HepG2 (cell line): ENCODE measurements around the gene STEAP1B. TPM values are rescaled to one million over a fixed set of nuclear protein-coding genes. Genes with fewer than 3 reads are reported as not detected.
A peak's percentile ranks its signal among the peaks of the same experiment; 100 is the strongest.

Source experiments
- CEBPG ChIP-seq: IDR thresholded peaks from 2 replicates; pipeline ENCODE4 v1.6.1; 2016
- CHD4 ChIP-seq: fragments of 200-600 bp; sonication (generic); IDR thresholded peaks from 2 replicates; pipeline ENCODE4 v1.7.0; 2017; ENCODE audit warnings: mild to moderate bottlenecking, low read length, borderline replicate concordance
- FOXM1 ChIP-seq: sonication (generic); formaldehyde crosslinking; IDR thresholded peaks from 2 replicates; pipeline ENCODE4 v1.5.0; 2020; ENCODE audit warnings: missing genetic modification reagents
- HNRNPL ChIP-seq: fragments of 200-400 bp; formaldehyde crosslinking; IDR thresholded peaks from 2 replicates; pipeline ENCODE4 v1.6.1; 2017; ENCODE audit warnings: mild to moderate bottlenecking, low read depth, low read length
- HOXA3 ChIP-seq: sonication (generic); formaldehyde crosslinking; IDR thresholded peaks from 2 replicates; pipeline ENCODE4 v1.5.0; 2020; ENCODE audit warnings: missing genetic modification reagents
- KMT2B ChIP-seq: IDR thresholded peaks from 2 replicates; pipeline ENCODE4 v1.6.1; 2016; ENCODE audit warnings: missing genetic modification reagents, missing compliant biosample characterization
- MTA1 ChIP-seq: sonication (generic); formaldehyde crosslinking; IDR thresholded peaks from 2 replicates; pipeline ENCODE4 v1.4.0; 2020; ENCODE audit warnings: missing genetic modification reagents, mild to moderate bottlenecking, borderline replicate concordance
- PAWR ChIP-seq: sonication (generic); formaldehyde crosslinking; IDR thresholded peaks from 2 replicates; pipeline ENCODE4 v1.4.0; 2020; ENCODE audit warnings: missing genetic modification reagents, mild to moderate bottlenecking, borderline replicate concordance
- REXO4 ChIP-seq: sonication (generic); formaldehyde crosslinking; IDR thresholded peaks from 2 replicates; pipeline ENCODE4 v1.8.0; 2022; ENCODE audit warnings: missing genetic modification reagents, mild to moderate bottlenecking, borderline replicate concordance
- TBX2 ChIP-seq: sonication (generic); formaldehyde crosslinking; IDR thresholded peaks from 2 replicates; pipeline ENCODE4 v1.5.0; 2020; ENCODE audit warnings: missing genetic modification reagents, mild to moderate bottlenecking, borderline replicate concordance
- TEAD3 ChIP-seq: optimal IDR thresholded peaks from 2 replicates; pipeline ENCODE3; 2016; ENCODE audit warnings: borderline replicate concordance
- ZBTB26 ChIP-seq: IDR thresholded peaks from 2 replicates; pipeline ENCODE4 v1.6.1; 2016; ENCODE audit warnings: missing compliant biosample characterization, missing genetic modification reagents, borderline replicate concordance
- ZBTB44 ChIP-seq: sonication (generic); formaldehyde crosslinking; IDR thresholded peaks from 2 replicates; pipeline ENCODE4 v1.4.0; 2020; ENCODE audit warnings: missing genetic modification reagents
- ZFP1 ChIP-seq: IDR thresholded peaks from 2 replicates; pipeline ENCODE4 v1.6.1; 2016
- ZFP36L2 ChIP-seq: sonication (generic); formaldehyde crosslinking; IDR thresholded peaks from 2 replicates; pipeline ENCODE4 v1.4.0; 2020; ENCODE audit warnings: missing genetic modification reagents
- ZNF160 ChIP-seq: sonication (generic); formaldehyde crosslinking; IDR thresholded peaks from 2 replicates; pipeline ENCODE4 v1.8.0; 2022; ENCODE audit warnings: mild to moderate bottlenecking, inconsistent platforms, missing genetic modification reagents
- ZNF552 ChIP-seq: sonication (generic); formaldehyde crosslinking; IDR thresholded peaks from 2 replicates; pipeline ENCODE4 v1.9.0; 2022; ENCODE audit warnings: missing genetic modification reagents, mild to moderate bottlenecking, borderline replicate concordance
- polyA plus RNA-seq, 8 experiments: library from polyadenylated mRNA; depleted of rRNA in 3 of 8; stranded (reverse) in 7 of 8; unstranded in 1 of 8; fragments of >200 nt; fragmentation: Illumina TruSeq in 4 of 8; extraction: Trizol in 4 of 8; gene quantifications; 2 replicates each; pipeline versions ENCODE4 v1.2.1 to v1.2.3, GENCODE V29; 2011 to 2016; ENCODE audit warnings: low read depth in 4 of 8, missing spikeins in 1 of 8, mixed read lengths in 1 of 8; ENCODE audit not compliant: insufficient read depth in 1 of 8
- total RNA-seq, 5 experiments: library from RNA; depleted of rRNA; stranded (reverse); fragments of >200 nt; fragmentation: Illumina TruSeq; extraction: Trizol; gene quantifications; 2 replicates each; pipeline ENCODE4 v1.2.3, GENCODE V29; 2016; ENCODE audit warnings: low read depth in 1 of 5
- TF ChIP-seq, protein P1 (sequence below): sonication (generic); formaldehyde crosslinking; IDR thresholded peaks from 2 replicates; pipeline ENCODE4 v1.8.0; 2023; ENCODE audit warnings: mild to moderate bottlenecking, missing genetic modification reagents
- TF ChIP-seq, protein P2 (sequence below), 2 experiments: sonication (generic) in 1 of 2; formaldehyde crosslinking in 1 of 2; IDR thresholded peaks; 2 replicates each; pipeline versions ENCODE4 v1.4.0 to v1.6.1; 2018 to 2020; ENCODE audit warnings: missing genetic modification reagents in 2 of 2, borderline replicate concordance in 1 of 2, low read depth in 1 of 2, mild to moderate bottlenecking in 1 of 2, missing biosample characterization in 1 of 2

STEAP1B gene
- total and polyA plus RNA-seq, 2 of the 13 experiments (the other 11 are each of a cell fraction or from before 2014, with no cell fraction given) = not detected

DNA sequence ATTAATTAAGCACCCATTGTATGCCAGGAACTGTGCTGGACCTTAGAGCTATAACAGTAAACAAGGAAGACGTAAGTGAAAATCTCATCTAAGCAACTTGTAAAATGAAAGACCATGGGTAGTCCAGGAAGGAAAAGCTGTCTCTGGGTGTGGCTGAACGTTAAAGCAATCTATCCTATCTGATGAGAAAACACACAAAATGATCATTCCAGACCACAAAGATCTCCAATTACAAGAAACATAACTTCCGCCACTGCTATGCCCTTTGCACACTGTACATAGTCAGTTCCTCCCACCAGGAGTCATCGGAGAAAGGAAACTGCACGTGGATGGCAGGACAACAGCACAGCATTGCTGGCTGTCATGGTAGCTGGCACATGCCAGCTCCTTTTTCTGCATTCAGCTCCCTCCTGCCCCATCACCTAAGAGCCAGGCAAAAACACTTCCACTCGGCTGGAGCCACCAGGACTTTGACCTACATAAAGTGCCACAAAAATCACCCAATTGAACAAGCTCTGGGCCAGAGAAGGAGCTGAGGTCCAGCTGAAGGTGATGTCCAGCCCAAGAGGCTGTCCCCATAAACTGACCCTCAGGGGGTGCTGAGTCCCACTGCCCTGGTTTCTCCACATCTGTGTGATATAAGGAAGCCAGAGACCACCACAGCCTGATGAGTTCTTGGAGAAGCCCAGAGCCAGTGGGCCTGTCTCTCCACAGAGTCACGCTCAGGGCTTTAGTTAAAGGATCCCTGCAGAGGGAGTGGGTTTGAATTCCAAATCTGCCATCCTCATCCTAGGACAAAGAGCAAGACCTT lies 56.4 kb downstream of the STEAP1B start (continued):
- TF ChIP-seq FOXM1 (no peak), ZFP36L2 (CRISPR knock-in tag) (0 out of 2 replicates have a peak, but pooled peaks have one; percentile 58), KMT2B (peak; percentile 21; the same call in 1 of the 2 replicates), TBX2 (CRISPR knock-in tag) (peak; percentile 90), HNRNPL (0 out of 2 replicates have a peak, but pooled peaks have one; percentile 37), ZNF552 (0 out of 2 replicates have a peak, but pooled peaks have one; percentile 47), CHD4 (no peak), CEBPG (CRISPR knock-in tag) (peak; percentile 56), ZBTB26 (CRISPR knock-in tag) (peak; percentile 54; the same call in 1 of the 2 replicates), REXO4 (CRISPR knock-in tag) (no peak), TEAD3 (CRISPR knock-in tag) (peak; percentile 90), ZFP1 (CRISPR knock-in tag) (no peak), ZNF160 (CRISPR knock-in tag) (peak; percentile 64; the same call in 1 of the 2 replicates), MTA1 (CRISPR knock-in tag) (no peak), HOXA3 (CRISPR knock-in tag) (peak; percentile 87), PAWR (CRISPR knock-in tag) (no peak), ZBTB44 (no peak)
- TF ChIP-seq, protein P1, sequence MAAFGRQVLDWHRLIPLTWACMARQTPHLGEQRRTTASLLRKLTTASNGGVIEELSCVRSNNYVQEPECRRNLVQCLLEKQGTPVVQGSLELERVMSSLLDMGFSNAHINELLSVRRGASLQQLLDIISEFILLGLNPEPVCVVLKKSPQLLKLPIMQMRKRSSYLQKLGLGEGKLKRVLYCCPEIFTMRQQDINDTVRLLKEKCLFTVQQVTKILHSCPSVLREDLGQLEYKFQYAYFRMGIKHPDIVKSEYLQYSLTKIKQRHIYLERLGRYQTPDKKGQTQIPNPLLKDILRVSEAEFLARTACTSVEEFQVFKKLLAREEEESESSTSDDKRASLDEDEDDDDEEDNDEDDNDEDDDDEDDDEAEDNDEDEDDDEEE (CRISPR knock-in tag) = no peak
- TF ChIP-seq, protein P2, sequence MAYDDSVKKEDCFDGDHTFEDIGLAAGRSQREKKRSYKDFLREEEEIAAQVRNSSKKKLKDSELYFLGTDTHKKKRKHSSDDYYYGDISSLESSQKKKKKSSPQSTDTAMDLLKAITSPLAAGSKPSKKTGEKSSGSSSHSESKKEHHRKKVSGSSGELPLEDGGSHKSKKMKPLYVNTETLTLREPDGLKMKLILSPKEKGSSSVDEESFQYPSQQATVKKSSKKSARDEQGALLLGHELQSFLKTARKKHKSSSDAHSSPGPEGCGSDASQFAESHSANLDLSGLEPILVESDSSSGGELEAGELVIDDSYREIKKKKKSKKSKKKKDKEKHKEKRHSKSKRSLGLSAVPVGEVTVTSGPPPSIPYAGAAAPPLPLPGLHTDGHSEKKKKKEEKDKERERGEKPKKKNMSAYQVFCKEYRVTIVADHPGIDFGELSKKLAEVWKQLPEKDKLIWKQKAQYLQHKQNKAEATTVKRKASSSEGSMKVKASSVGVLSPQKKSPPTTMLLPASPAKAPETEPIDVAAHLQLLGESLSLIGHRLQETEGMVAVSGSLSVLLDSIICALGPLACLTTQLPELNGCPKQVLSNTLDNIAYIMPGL (CRISPR knock-in tag; IDR thresholded peaks at IDR 0.05; ENCODE audit: borderline replicate concordance in 1 of 2, low read depth in 1 of 2) = peak in 1 of 2 experiments; percentile 18; a peak in 1 of 4 replicates
